ENCODE measurements around the gene ARSB. TPM values are rescaled to one million over a fixed set of nuclear protein-coding genes. Genes with fewer than 3 reads are reported as not detected.

The ARSB gene
- total RNA-seq, 6 donors from 2014 or later: 9.8 to 24.1 (median 18.7) TPM

DNA sequence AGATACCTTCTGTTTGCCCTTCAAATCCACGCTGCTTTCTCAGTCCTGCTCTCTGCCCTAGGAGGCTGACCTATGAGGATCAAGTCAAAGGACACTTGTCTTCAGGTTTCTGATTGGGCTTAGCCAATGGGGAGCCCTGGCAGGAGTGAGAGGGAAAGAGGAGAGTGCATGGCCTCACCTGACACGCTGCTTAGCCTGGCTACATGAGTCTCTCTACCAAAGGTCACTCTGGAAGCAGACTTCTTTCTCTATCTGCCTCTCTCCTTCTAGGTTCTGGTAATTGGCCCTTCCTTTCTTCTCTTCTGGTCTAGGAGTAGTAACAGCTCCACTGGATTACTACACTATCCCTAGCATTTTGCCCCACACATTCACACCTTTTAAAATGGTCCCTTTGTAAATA lies 13.1 kb downstream of the ARSB start:
- Histone ChIP-seq H3K4me1 (peaks cover 10 to 23% (median 18%) of the 10 kb centered on the region in 4 donors), H3K4me3 (no peak overlapping the region), H3K36me3 (no peaks in the 10 kb centered on the region), H3K9me3 (no peaks in the 10 kb centered on the region), H3K27me3 (no peaks in the 10 kb centered on the region), H3K27ac (no peak overlapping the region)
- ATAC-seq (ENCODE audit: low FRiP score in 2 of 2): no peak
- DNase-seq: no peak
- TF ChIP-seq EP300 (IDR thresholded peaks at IDR 0.05): no peak
- TF ChIP-seq, protein P1, sequence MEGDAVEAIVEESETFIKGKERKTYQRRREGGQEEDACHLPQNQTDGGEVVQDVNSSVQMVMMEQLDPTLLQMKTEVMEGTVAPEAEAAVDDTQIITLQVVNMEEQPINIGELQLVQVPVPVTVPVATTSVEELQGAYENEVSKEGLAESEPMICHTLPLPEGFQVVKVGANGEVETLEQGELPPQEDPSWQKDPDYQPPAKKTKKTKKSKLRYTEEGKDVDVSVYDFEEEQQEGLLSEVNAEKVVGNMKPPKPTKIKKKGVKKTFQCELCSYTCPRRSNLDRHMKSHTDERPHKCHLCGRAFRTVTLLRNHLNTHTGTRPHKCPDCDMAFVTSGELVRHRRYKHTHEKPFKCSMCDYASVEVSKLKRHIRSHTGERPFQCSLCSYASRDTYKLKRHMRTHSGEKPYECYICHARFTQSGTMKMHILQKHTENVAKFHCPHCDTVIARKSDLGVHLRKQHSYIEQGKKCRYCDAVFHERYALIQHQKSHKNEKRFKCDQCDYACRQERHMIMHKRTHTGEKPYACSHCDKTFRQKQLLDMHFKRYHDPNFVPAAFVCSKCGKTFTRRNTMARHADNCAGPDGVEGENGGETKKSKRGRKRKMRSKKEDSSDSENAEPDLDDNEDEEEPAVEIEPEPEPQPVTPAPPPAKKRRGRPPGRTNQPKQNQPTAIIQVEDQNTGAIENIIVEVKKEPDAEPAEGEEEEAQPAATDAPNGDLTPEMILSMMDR (IDR thresholded peaks at IDR 0.05): no peak
- WGBS, 2 donors: 93 to 96% methylated on average over 2 of the region's 2 CpGs

DNA sequence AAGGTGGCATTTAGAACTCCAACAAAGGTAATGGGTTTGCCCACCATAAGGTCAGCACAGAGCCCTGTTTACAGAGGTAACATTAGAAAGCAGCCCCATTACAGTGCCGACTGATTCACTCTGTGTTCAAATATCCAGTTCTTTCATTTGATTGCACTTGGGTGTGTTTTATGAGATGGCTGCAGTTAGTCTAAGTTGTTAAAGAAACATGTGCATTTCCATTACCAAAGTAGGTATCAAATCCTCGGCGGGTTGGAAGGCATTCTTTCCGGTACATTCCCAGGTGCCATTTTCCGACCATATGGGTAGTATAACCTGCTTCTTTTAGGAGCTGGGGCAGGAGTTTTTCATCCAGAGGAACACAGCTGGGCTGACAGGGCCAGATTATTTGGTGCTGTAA lies 16.3 kb downstream of the ARSB start:
- 96 to 99% methylated on average over 5 of the region's 5 CpGs for WGBS, 2 donors
- H3K4me1 ChIP-seq: peaks cover 10 to 18% (median 13%) of the 10 kb centered on the region in 4 donors
- peaks cover 0 to 5% (median 1%) of the 10 kb centered on the region in 4 donors for H3K36me3 ChIP-seq
- DNase-seq: no peak
- no peak overlapping the region for H3K4me3 ChIP-seq
- TF ChIP-seq POLR2A (IDR thresholded peaks at IDR 0.05): no peak
- TF ChIP-seq POLR2AphosphoS5 (IDR thresholded peaks at IDR 0.05): no peak
- no peak for TF ChIP-seq EP300 (IDR thresholded peaks at IDR 0.05)
- TF ChIP-seq, protein P1 (IDR thresholded peaks at IDR 0.05): no peak
- no peak overlapping the region for H3K27ac ChIP-seq
- H3K27me3 ChIP-seq: no peaks in the 10 kb centered on the region
- no peak for ATAC-seq (ENCODE audit: low FRiP score in 2 of 2)
- no peaks in the 10 kb centered on the region for H3K9me3 ChIP-seq

DNA sequence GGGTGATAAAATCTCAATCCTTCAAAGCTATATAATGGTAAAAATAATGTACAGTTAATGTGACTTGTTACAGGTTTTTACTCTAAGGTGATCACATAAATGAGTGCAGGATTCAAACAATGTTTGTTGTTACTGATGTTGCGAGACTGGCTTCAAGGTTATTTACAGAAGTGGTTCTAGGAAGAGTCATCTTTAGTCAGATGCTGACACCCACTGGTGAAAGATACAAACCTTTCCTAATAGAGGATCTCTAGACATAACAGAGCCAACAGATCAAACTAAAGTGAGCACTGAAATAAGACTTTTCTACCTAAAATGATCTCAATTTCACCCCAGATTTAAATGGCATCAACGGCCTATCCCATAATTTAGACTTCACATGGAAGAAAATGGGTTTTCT lies 20.2 kb downstream of the ARSB start:
- Histone ChIP-seq H3K4me1 (no peaks in the 10 kb centered on the region), H3K4me3 (no peak overlapping the region), H3K36me3 (peaks cover 0 to 9% (median 1%) of the 10 kb centered on the region in 4 donors), H3K27me3 (no peaks in the 10 kb centered on the region), H3K9me3 (no peaks in the 10 kb centered on the region), H3K27ac (no peak overlapping the region)
- no peak for TF ChIP-seq POLR2A (IDR thresholded peaks at IDR 0.05)
- TF ChIP-seq, protein P1 (IDR thresholded peaks at IDR 0.05): peak in 3 of 6 experiments; percentile 22 to 54 (median 39)
- DNase-seq (no peak), ATAC-seq (ENCODE audit: low FRiP score in 2 of 2) (peak in 1 of 2 donors; percentile 78)
- WGBS, 2 donors: 75 to 76% methylated on average over 2 of the region's 2 CpGs

DNA sequence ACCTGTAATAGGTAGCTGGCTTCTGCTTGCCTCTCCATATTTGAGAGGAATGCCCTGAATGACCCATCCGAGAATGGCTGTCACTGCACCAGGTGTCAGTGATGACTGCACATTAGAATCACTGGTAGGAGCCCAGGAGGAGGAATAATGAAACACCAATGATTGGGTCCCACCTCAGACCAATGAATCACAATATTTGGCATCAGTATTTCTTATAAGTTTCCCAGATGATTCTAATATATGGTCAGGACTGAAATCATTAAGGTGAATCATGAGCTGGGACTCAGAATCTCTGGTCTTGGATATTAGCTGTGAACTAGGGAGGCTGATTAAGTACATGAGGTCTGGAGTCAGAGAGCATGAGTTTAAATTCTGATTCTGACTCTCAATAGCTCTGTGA lies 23.4 kb downstream of the ARSB start:
- ATAC-seq (ENCODE audit: low FRiP score in 2 of 2) (no peak), DNase-seq (no peak)
- Histone ChIP-seq H3K36me3 (peaks cover 0 to 9% (median 1%) of the 10 kb centered on the region in 4 donors), H3K27ac (no peak overlapping the region), H3K4me1 (no peaks in the 10 kb centered on the region), H3K4me3 (no peak overlapping the region), H3K27me3 (no peaks in the 10 kb centered on the region), H3K9me3 (no peaks in the 10 kb centered on the region)
- TF ChIP-seq EP300 (IDR thresholded peaks at IDR 0.05) (no peak), POLR2A (IDR thresholded peaks at IDR 0.05) (no peak), POLR2AphosphoS5 (IDR thresholded peaks at IDR 0.05) (no peak)
- TF ChIP-seq, protein P1 (IDR thresholded peaks at IDR 0.05): no peak
- WGBS, 2 donors: 93 to 100% methylated on average over 1 of the region's 1 CpG

DNA sequence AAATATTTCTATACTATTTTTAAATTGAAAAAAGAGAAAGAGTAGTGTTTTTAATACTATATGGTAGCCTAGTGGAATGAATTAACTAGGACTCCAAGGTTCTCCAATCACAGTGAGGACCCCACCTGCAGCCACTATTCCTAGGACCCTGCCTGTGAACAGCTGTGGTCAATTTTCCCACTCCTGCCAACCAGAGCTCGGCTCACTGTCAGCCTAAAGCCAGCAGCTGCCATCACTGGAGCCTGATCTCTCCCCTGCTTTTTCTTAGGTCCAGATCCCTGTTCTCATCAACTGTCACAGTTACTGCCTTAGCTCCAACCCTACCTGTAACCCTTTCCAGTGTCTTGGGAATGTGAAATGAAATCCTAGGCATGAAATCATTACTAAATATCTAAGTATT lies 25.3 kb downstream of the ARSB start:
- Histone ChIP-seq H3K36me3 (peaks cover 0 to 9% (median 1%) of the 10 kb centered on the region in 4 donors), H3K27ac (no peak overlapping the region), H3K4me3 (no peak overlapping the region), H3K4me1 (no peaks in the 10 kb centered on the region), H3K27me3 (no peaks in the 10 kb centered on the region), H3K9me3 (no peaks in the 10 kb centered on the region)
- ATAC-seq (ENCODE audit: low FRiP score in 2 of 2) (no peak), DNase-seq (no peak)
- 86 to 90% methylated on average over 1 of the region's 1 CpG for WGBS, 2 donors
- TF ChIP-seq, protein P1 (IDR thresholded peaks at IDR 0.05): no peak
- TF ChIP-seq POLR2A (IDR thresholded peaks at IDR 0.05) (no peak), POLR2AphosphoS5 (IDR thresholded peaks at IDR 0.05) (no peak), EP300 (IDR thresholded peaks at IDR 0.05) (no peak)

Data from upper lobe of left lung (tissue), 6 donors.